Measurements from ENCODE around the gene NTM.

GRCh38 chr11:132200353-132200936, 830.0 kb downstream of the NTM start:
- no peak for TF ChIP-seq CTCF (IDR thresholded peaks at IDR 0.05; ENCODE audit: low read depth, low read length)
- TF ChIP-seq EZH2phosphoT487 (IDR thresholded peaks at IDR 0.05; ENCODE audit: low read depth), result no peak

All from OCI-LY3 (cell line).